ENCODE measurements around the gene CA5B. TPM values are rescaled to one million over a fixed set of nuclear protein-coding genes. Genes with fewer than 3 reads are reported as not detected.
A peak's percentile ranks its signal among the peaks of the same experiment; 100 is the strongest.

CA5B gene
- total RNA-seq, 1 experiment from 2014 or later: 8.3 TPM

- no peak overlapping the region for H2BK20ac ChIP-seq (ENCODE audit: low read depth, low read length, poor library complexity, severe bottlenecking)
- no peaks in the 10 kb centered on the region for H4K20me1 ChIP-seq (ENCODE audit: control insufficient read depth, insufficient read depth, insufficient read length)
- peak overlapping the region; percentile 15 for H3K27ac ChIP-seq (ENCODE audit: insufficient read length, low read depth, low read length)
- H2BK120ac ChIP-seq (ENCODE audit: low read depth, low read length, poor library complexity, severe bottlenecking): no peak overlapping the region
- no peak overlapping the region for H2BK12ac ChIP-seq (ENCODE audit: insufficient read length, low read depth, low read length)
- H4K8ac ChIP-seq (replicated peaks; ENCODE audit: insufficient read length, low read depth, low read length): no peak overlapping the region
- H3K4me1 ChIP-seq (ENCODE audit: insufficient read depth, low read length): peaks cover 3% of the 10 kb centered on the region; the same call in 1 of the 2 replicates
- H2BK5ac ChIP-seq (ENCODE audit: insufficient read length, low read length): no peak overlapping the region
- no peak overlapping the region for H3K4ac ChIP-seq (ENCODE audit: low read depth, low read length)
- Mint-ChIP-seq H3K27ac (peak overlapping the region; percentile 96 to 98 (median 97)), H3K36me3 (ENCODE audit: insufficient read depth in 1 of 3, low read depth in 3 of 3) (peaks cover 3 to 29% (median 22%) of the 10 kb centered on the region in 3 experiments), H3K9me3 (peaks cover 2 to 3% of the 10 kb centered on the region in 2 experiments; a peak in 3 of 5 replicates), H3K27me3 (ENCODE audit: low read depth) (no peaks in the 10 kb centered on the region), H3K4me3 (peak overlapping the region in 1 of 2 experiments; percentile 67; a peak in 4 of 5 replicates), H3K4me1 (peaks cover 31 to 32% of the 10 kb centered on the region in 2 experiments)
- H3K23me2 ChIP-seq (ENCODE audit: insufficient read length, low read depth, low read length, poor library complexity, severe bottlenecking): no peaks in the 10 kb centered on the region
- H4K5ac ChIP-seq (ENCODE audit: insufficient read length, low read depth, low read length): no peak overlapping the region
- no peaks in the 10 kb centered on the region for H3K9me3 ChIP-seq (ENCODE audit: control insufficient read depth, low read depth, low read length)
- no peak overlapping the region for H3K23ac ChIP-seq (ENCODE audit: insufficient read length, low read depth, low read length)
- H3K79me1 ChIP-seq (ENCODE audit: insufficient read depth, low read depth, low read length, poor library complexity, severe bottlenecking): no peaks in the 10 kb centered on the region
- H3K9ac ChIP-seq (ENCODE audit: extremely low read depth, insufficient read length, low read length): no peak overlapping the region
- H2BK15ac ChIP-seq (ENCODE audit: low read depth, low read length): no peak overlapping the region
- no peak overlapping the region for H3T11ph ChIP-seq (ENCODE audit: low read length)
- no peak for TF ChIP-seq CTCF (conservative IDR thresholded peaks at IDR 0.05)
- no peak overlapping the region for H4K91ac ChIP-seq (ENCODE audit: insufficient read length, low read depth, low read length)
- no peak overlapping the region for H2AK5ac ChIP-seq (ENCODE audit: insufficient read length, low read length)
- H3K79me2 ChIP-seq (ENCODE audit: insufficient read depth, low read length): no peaks in the 10 kb centered on the region
- H3K56ac ChIP-seq (ENCODE audit: insufficient read length, low read depth, low read length): no peak overlapping the region
- no peak overlapping the region for H2AFZ ChIP-seq (ENCODE audit: low read length)
- H3K18ac ChIP-seq (ENCODE audit: insufficient read length, low read depth, low read length): no peak overlapping the region
- H3K4me2 ChIP-seq (ENCODE audit: insufficient read depth, insufficient read length, low read length): no peak overlapping the region
- peak; percentile 72 for DNase-seq
- WGBS (ENCODE audit: extremely low coverage, insufficient read length, low lambda C conversion rate): no CpG with 5 or more reads among the region's 4 CpGs
- H3K27me3 ChIP-seq (ENCODE audit: insufficient read depth, low read length): no peaks in the 10 kb centered on the region
- no peak overlapping the region for H3K14ac ChIP-seq (ENCODE audit: insufficient read depth, low read length)
Measured at GRCh38 chrX:15769300-15769954, 31.4 kb downstream of the CA5B start.

Measured in H9 (cell line).